Suprapubic skin (tissue), 4 donors: ENCODE data around the gene SYT15. TPM values are rescaled to one million over a fixed set of nuclear protein-coding genes. Genes with fewer than 3 reads are reported as not detected.
A peak's percentile ranks its signal among the peaks of the same experiment; 100 is the strongest.

Experiments
- DNase-seq, 2 donors: peaks; one replicate each; pipeline ENCODE4 v3.0.0-alpha.2; 2019; ENCODE audit warnings: low spot score in 2 of 2
- H3K27ac ChIP-seq: fragments of 200-600 bp; sonication (generic); one replicate; pipeline ENCODE4 v1.5.1; 2019
- H3K27me3 ChIP-seq: fragments of 200-600 bp; sonication (generic); one replicate; pipeline ENCODE4 v1.5.1; 2019
- H3K36me3 ChIP-seq: fragments of 200-600 bp; sonication (generic); one replicate; pipeline ENCODE4 v1.5.1; 2019
- H3K4me1 ChIP-seq: fragments of 200-600 bp; sonication (generic); one replicate; pipeline ENCODE4 v1.5.1; 2019
- H3K4me3 ChIP-seq: fragments of 200-600 bp; sonication (generic); one replicate; pipeline ENCODE4 v1.5.1; 2019; ENCODE audit warnings: mild to moderate bottlenecking
- H3K9me3 ChIP-seq: fragments of 200-600 bp; sonication (generic); one replicate; pipeline ENCODE4 v1.5.1; 2019
- CTCF ChIP-seq, 2 donors: fragments of 200-600 bp in 1 of 2; fragments of 450-650 bp in 1 of 2; sonication (generic) in 1 of 2; IDR thresholded peaks; one replicate each; pipeline ENCODE4 v1.5.1; 2016 to 2019; ENCODE audit warnings: antibody characterized with exemption in 2 of 2, mild to moderate bottlenecking in 1 of 2, moderate library complexity in 1 of 2
- EP300 ChIP-seq: sonication (generic); formaldehyde crosslinking; IDR thresholded peaks from one replicate; pipeline ENCODE4 v1.6.1; 2017; ENCODE audit warnings: antibody characterized with exemption
- POLR2A ChIP-seq, 2 donors: fragments of 450-650 bp; IDR thresholded peaks; one replicate each; pipeline ENCODE4 v1.6.1; 2017; ENCODE audit warnings: antibody characterized with exemption in 2 of 2, mild to moderate bottlenecking in 2 of 2, moderate library complexity in 2 of 2
- POLR2AphosphoS5 ChIP-seq, 3 donors: sonication (generic); formaldehyde crosslinking; IDR thresholded peaks; one replicate each; pipeline ENCODE4 v1.6.1; 2017; ENCODE audit warnings: antibody characterized with exemption in 3 of 3
- WGBS: methylation state at CpG from one replicate; pipeline ENCODE4 v1.1.5; 2018; 5-methylcytosine and 5-hydroxymethylcytosine counted together
- total RNA-seq, 4 donors: library from RNA; depleted of rRNA; stranded (reverse); fragments of >200 nt; gene quantifications; one replicate each; pipeline ENCODE4 v1.1.0, GENCODE V29; 2016

SYT15 gene
- total RNA-seq, 4 donors from 2014 or later: 0.26 to 4.0 (median 2.6) TPM

GRCh38 chr10:46549171-46550075, 29.5 kb upstream of the SYT15 start:
- Histone ChIP-seq H3K4me1 (peaks cover 21% of the 10 kb centered on the region), H3K9me3 (no peaks in the 10 kb centered on the region), H3K4me3 (no peak overlapping the region), H3K27me3 (peaks cover 3% of the 10 kb centered on the region), H3K27ac (no peak overlapping the region), H3K36me3 (no peaks in the 10 kb centered on the region)
- WGBS: 83% methylated on average over 25 of the region's 31 CpGs
- TF ChIP-seq POLR2AphosphoS5 (IDR thresholded peaks at IDR 0.05) (no peak), EP300 (no peak), CTCF (IDR thresholded peaks at IDR 0.05) (no peak), POLR2A (IDR thresholded peaks at IDR 0.05) (no peak)
- DNase-seq: peak; percentile 71 to 86

- H3K4me1 ChIP-seq: peaks cover 13% of the 10 kb centered on the region
- no peak overlapping the region for H3K27ac ChIP-seq
- peaks cover 8% of the 10 kb centered on the region for H3K27me3 ChIP-seq
- 84% methylated on average over 18 of the region's 20 CpGs for WGBS
- TF ChIP-seq EP300 (no peak), POLR2AphosphoS5 (IDR thresholded peaks at IDR 0.05) (no peak), POLR2A (IDR thresholded peaks at IDR 0.05) (no peak), CTCF (IDR thresholded peaks at IDR 0.05) (no peak)
- no peaks in the 10 kb centered on the region for H3K36me3 ChIP-seq
- no peaks in the 10 kb centered on the region for H3K9me3 ChIP-seq
- peak; percentile 67 to 80 for DNase-seq
- H3K4me3 ChIP-seq: no peak overlapping the region
Observed at GRCh38 chr10:46550076-46550790, 28.7 kb upstream of the SYT15 start.

- Histone ChIP-seq H3K4me1 (peaks cover 13% of the 10 kb centered on the region), H3K27ac (no peak overlapping the region), H3K4me3 (no peak overlapping the region), H3K36me3 (no peaks in the 10 kb centered on the region), H3K27me3 (peaks cover 16% of the 10 kb centered on the region), H3K9me3 (no peaks in the 10 kb centered on the region)
- WGBS: 78% methylated on average over 8 of the region's 8 CpGs
- TF ChIP-seq POLR2A (IDR thresholded peaks at IDR 0.05): no peak
- TF ChIP-seq CTCF (IDR thresholded peaks at IDR 0.05): no peak
- no peak for TF ChIP-seq EP300
- TF ChIP-seq POLR2AphosphoS5 (IDR thresholded peaks at IDR 0.05): no peak
- DNase-seq: peak; percentile 57 to 76
Observed at GRCh38 chr10:46550795-46551700, 27.9 kb upstream of the SYT15 start.

GRCh38 chr10:46551701-46552525, 27.0 kb upstream of the SYT15 start:
- Histone ChIP-seq H3K9me3 (no peaks in the 10 kb centered on the region), H3K27ac (no peak overlapping the region), H3K4me3 (no peak overlapping the region), H3K4me1 (peaks cover 18% of the 10 kb centered on the region), H3K36me3 (no peaks in the 10 kb centered on the region), H3K27me3 (peaks cover 24% of the 10 kb centered on the region)
- peak; percentile 60 to 81 for DNase-seq
- TF ChIP-seq POLR2A (IDR thresholded peaks at IDR 0.05) (no peak), POLR2AphosphoS5 (IDR thresholded peaks at IDR 0.05) (no peak), EP300 (no peak), CTCF (IDR thresholded peaks at IDR 0.05) (no peak)
- WGBS: 74% methylated on average over 12 of the region's 12 CpGs
